SKM-1 (cell line): ENCODE data around the gene PPP1R10.
"Not testable (repeated sequence)": the region's sequence is repeated elsewhere in the genome, so short reads cannot be mapped to it uniquely, and the experiment has no call there.

Experiments
- DNase-seq: peaks from one replicate; lab custom pipeline; 2025; ENCODE audit not compliant: unreplicated experiment; lab: John Stamatoyannopoulos, UW

PPP1R10 gene

DNA sequence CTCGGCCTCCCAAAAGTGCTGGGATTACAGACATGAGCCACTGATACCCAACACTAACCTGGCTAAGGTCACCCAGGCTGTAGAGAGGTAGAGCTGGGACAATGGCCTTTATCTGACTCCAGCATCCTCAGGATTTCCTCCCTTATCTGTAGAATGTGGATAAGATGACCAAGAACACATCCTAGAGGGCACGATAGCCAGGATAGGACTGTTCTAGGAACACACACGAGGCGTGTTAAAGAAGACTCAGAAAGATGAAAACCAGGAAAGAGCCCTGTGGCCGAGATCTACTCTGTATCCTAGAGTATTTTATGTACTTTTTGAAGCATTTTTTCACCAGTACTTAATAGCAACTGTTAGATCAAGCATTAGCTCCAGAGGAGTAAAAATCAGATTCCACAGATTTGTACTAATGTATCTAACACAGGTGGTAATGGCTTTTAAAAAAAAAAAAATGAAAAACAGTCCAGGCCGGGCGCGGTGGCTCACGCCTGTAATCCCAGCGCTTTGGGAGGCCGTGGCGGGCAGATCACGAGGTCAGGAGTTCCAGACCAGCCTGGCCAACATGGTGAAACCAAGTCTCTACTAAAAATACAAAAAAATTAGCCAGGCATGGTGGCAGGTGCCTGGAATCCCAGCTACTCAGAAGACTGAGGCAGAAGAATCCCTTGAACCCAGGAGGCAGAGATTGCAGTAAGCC is 17.3 kb downstream of the PPP1R10 start:
- no peak for DNase-seq

DNA sequence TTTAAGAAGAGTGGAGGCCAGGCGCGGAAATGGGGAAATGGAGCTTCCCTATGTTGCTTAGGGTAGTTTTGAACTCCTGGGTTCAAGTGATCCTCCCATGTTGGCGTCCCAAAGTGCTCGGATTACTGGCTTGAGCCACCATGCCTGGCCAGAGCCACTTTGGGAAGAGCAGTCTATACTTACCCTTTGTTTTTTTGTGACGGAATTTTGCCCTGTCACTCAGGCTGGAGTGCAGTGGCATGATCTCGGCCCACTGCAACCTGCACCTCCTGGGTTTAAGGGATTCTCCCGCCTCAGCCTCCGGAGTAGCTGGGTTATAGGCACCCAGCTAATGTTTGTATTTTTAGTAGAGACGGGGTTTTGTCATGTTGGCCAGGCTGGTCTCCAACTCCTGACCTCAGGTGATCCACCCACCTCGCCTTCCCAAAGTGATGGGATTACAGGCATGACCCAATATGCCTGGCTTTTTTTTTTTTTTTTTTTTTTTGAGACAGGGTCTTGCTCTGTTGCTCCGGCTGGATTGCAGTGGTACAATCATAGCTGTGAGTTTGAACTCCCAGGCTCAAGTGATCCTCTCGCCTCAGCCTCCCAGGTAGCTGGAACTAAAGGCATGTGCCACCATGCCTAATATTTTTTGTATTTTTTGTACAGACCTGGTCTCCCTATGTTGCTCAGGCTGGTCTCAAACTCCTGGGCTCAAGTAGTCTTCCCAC is 18.0 kb downstream of the PPP1R10 start:
- no peak for DNase-seq

GRCh38 chr6:30597315-30598144 is 19.5 kb downstream of the PPP1R10 start:
- not testable (repeated sequence) for DNase-seq

- no peak for DNase-seq
Measured at GRCh38 chr6:30592287-30592686, 24.8 kb downstream of the PPP1R10 start.

DNA sequence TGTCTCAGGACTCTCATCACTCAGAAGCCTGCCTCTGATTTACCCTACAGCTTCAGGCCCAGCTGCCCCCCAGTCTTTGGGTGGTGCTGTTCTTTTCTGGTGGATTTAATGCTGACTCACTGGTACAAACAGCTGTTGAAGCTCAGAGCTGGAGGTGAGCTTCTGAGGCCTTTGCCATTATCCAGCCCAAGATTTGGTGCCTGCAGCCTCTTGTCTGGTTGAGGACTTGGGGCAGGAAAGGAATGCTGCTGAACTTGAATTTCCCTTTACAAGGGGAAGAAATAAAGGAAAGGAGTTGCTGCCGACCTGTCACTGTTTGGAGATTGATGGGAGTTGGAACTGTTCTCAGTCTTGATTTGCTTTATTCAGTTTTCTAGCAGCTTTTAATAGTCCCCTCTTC is 26.0 kb downstream of the PPP1R10 start:
- DNase-seq, result no peak

DNA sequence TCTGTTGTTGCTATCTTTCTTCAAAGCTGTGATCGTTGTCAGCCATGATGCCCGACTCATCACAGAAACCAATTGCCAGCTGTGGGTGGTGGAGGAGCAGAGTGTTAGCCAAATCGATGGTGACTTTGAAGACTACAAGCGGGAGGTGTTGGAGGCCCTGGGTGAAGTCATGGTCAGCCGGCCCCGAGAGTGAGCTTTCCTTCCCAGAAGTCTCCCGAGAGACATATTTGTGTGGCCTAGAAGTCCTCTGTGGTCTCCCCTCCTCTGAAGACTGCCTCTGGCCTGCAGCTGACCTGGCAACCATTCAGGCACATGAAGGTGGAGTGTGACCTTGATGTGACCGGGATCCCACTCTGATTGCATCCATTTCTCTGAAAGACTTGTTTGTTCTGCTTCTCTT is 26.5 kb downstream of the PPP1R10 start:
- no peak for DNase-seq

- no peak for DNase-seq
Measured at GRCh38 chr6:30589754-30590358, 27.2 kb downstream of the PPP1R10 start.

GRCh38 chr6:30583921-30584320 is 33.1 kb downstream of the PPP1R10 start:
- no peak for DNase-seq

GRCh38 chr6:30578051-30578450 is 39.0 kb downstream of the PPP1R10 start:
- DNase-seq, result no peak

DNA sequence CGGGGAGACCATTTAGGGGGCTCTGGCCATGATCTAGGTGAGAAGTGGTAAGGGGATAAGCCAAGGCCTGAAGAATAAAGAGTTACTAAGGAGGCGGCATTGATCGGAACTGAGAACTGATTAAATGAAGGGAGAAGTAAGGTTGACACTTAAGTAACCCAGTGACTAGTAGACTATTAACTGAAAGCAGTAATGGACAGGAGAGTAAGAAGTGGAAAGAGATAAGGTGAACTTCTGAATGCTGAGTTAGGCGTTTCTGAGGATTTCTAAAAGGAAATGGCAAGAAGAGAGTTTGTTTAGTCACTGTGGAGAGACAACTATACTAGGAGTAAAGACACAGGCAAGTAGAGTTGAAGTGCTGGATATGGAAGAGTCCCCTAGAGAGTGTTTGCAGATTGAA is 43.9 kb downstream of the PPP1R10 start:
- DNase-seq, result no peak

- DNase-seq, result no peak
Measured at GRCh38 chr6:30572148-30572547, 44.9 kb downstream of the PPP1R10 start.

- no peak for DNase-seq
Measured at GRCh38 chr6:30571762-30572082, 45.3 kb downstream of the PPP1R10 start.

- peak; percentile 88 for DNase-seq
Measured at GRCh38 chr6:30571075-30571761, 45.8 kb downstream of the PPP1R10 start, which contains the start of gene ABCF1. Gene ABCF1, plus strand, starts transcription at chr6:30571442. Its CDS starts 46 bp downstream, at chr6:30571488.

GRCh38 chr6:30570740-30571074 is 46.3 kb downstream of the PPP1R10 start:
- DNase-seq, result no peak

GRCh38 chr6:30570263-30570662 is 46.8 kb downstream of the PPP1R10 start:
- no peak for DNase-seq

- no peak for DNase-seq
Measured at GRCh38 chr6:30568245-30568644, 48.8 kb downstream of the PPP1R10 start.

- DNase-seq, result no peak
Measured at GRCh38 chr6:30565772-30566171, 51.3 kb downstream of the PPP1R10 start.

DNA sequence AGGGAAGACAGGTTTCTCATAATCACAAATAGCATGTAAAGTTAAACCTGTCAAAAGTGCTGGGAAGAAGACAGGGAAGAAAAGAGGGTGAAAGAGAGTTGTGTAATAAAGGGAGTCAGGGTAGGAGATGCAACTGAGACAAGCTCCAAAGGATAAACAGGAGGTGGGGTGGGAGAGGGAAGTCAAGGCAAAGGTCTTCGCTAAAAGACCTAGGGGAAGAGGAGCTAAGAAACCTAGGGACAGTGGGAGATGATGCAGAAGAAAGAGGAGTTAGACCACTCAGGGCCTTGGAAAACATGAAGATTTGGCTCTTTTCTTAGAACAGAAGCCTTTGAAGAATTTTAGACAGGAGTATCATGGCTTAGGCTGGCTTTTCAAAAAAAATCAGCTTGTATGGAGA is 52.9 kb downstream of the PPP1R10 start:
- DNase-seq, result no peak

DNA sequence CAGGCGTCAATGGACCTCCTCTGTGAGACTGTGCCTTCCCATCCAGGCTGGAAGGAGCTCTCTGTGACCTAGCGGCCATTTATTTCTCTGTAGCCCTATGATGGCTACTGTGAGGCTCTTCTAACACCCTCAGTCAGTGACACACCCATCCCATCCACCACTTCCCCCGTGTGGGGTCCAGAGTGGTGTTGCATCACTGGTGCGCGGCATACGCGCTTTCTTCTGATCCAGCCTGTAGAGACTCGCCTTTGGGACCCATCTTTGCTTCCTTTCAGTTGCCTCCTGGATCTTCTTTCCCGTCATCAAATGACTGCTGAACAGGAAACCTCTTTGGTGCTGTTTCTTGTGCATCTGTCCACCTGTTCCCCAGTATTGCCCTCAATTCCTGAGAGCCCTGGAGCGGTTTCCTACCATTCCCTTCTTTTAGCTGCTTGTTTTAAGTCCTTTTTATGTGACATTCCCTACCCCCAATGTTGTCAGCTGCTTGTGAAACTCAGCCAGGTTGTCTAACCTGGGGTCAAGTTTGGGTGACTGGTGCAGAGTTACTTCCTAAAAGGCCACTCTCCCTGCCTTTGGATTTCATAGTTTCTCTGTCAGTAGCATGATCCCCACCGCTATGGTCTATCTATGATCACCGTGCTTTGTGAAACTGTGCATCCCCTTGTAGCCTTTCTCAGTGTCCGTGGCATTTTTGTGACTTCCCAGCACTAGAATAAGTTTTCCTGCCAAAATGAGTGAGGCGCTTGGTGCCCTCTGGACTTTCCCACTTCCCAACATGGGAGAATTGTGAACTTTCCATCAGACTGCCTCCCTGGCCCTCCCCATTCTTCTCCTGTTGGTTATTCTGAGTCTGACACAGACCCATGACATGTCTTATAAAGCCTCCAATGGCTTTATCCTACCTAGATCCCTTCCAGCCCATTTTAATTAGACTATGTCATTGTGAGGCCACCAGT is 54.3 kb downstream of the PPP1R10 start:
- DNase-seq, result no peak

- DNase-seq, result no peak
Measured at GRCh38 chr6:30560930-30561329, 56.1 kb downstream of the PPP1R10 start.
